ENCODE data around the gene ADRA2B.
"Not testable (repeated sequence)": the region's sequence is repeated elsewhere in the genome, so short reads cannot be mapped to it uniquely, and the experiment has no call there.

The ADRA2B gene

GRCh38 chr2:96090196-96090926 is 26.0 kb downstream of the ADRA2B start:
- no peak for TF ChIP-seq CTCF (IDR thresholded peaks at IDR 0.05; ENCODE audit: low read depth, low read length)
- no peak overlapping the region for H3K4me3 ChIP-seq (ENCODE audit: low read depth, low read length)
- DNase-seq (ENCODE audit: low read depth, low spot score) = no peak
- in situ Hi-C loops (cut with HindIII; ENCODE audit: low sequenced_read_pairs) = no loop called here

- no peak for DNase-seq (ENCODE audit: low read depth, low spot score)
- no peak overlapping the region for H3K4me3 ChIP-seq (ENCODE audit: low read depth, low read length)
- in situ Hi-C loops (cut with HindIII; ENCODE audit: low sequenced_read_pairs) = no loop called here
- no peak for TF ChIP-seq CTCF (IDR thresholded peaks at IDR 0.05; ENCODE audit: low read depth, low read length)
These were observed 26.8 kb downstream of the ADRA2B start for GRCh38 chr2:96089356-96090195.

GRCh38 chr2:96088340-96089335 is 27.7 kb downstream of the ADRA2B start:
- TF ChIP-seq CTCF (IDR thresholded peaks at IDR 0.05; ENCODE audit: low read depth, low read length) = no peak
- no peak overlapping the region for H3K4me3 ChIP-seq (ENCODE audit: low read depth, low read length)
- in situ Hi-C loops (cut with HindIII; ENCODE audit: low sequenced_read_pairs) = no loop called here
- no peak for DNase-seq (ENCODE audit: low read depth, low spot score)

- in situ Hi-C loops (cut with HindIII; ENCODE audit: low sequenced_read_pairs) = no loop called here
- TF ChIP-seq CTCF (IDR thresholded peaks at IDR 0.05; ENCODE audit: low read depth, low read length) = no peak
- no peak for DNase-seq (ENCODE audit: low read depth, low spot score)
- H3K4me3 ChIP-seq (ENCODE audit: low read depth, low read length) = no peak overlapping the region
These were observed 29.2 kb downstream of the ADRA2B start for GRCh38 chr2:96087130-96087529.

- no peak for DNase-seq (ENCODE audit: low read depth, low spot score)
- H3K4me3 ChIP-seq (ENCODE audit: low read depth, low read length) = no peak overlapping the region
- no peak for TF ChIP-seq CTCF (IDR thresholded peaks at IDR 0.05; ENCODE audit: low read depth, low read length)
- in situ Hi-C loops (cut with HindIII; ENCODE audit: low sequenced_read_pairs) = no loop called here
These were observed 30.6 kb downstream of the ADRA2B start for GRCh38 chr2:96085541-96086355.

- DNase-seq (ENCODE audit: low read depth, low spot score); in situ Hi-C loops (cut with HindIII; ENCODE audit: low sequenced_read_pairs); H3K4me3 ChIP-seq (ENCODE audit: low read depth, low read length): not testable (repeated sequence)
These were observed 31.4 kb downstream of the ADRA2B start for GRCh38 chr2:96084858-96085518.
